Hypothalamus (tissue), 51 donors: ENCODE data around the gene SAYSD1.

Experiments
- DNase-seq, 51 donors: peaks; one replicate each; lab custom pipeline; 2025; lab: John Stamatoyannopoulos, UW

The SAYSD1 gene

DNA sequence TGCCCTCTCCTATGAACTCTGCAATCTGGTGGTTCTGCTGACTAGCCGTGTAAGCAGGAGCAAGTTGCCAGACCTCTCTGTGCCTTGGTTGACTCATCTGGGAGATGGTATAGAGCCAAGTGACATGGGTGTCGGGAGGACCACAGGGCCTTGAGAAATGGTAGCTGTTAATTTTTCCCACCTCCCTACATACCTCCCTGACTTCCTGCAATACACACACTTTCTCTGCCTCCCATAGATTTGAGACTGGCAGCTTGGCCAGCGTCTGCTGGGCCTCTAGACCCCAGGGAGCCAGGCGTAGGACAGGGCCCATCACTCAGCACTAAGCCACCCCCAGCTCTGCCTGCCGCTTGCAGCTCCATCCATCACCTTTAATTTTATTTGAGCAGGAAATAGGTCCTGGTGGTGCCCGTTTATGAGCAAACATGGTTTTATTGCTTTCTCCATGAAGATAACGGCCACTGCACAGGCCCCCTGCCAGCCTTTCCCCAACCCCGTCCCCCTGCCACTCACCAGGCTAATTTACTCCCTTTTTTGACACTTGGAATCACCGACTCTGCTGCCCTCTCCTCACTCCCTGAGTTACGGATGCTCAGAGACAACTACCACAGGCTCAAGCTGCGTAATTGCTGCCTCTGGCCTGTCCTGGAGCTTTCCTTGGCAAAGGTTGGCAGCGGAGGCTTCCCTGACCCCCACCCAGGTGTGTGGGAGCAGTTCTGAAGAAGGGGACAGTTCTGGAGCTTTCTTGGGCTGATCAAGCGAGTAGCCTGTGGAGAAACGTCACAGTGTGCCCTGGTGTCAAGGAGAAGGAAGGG is 55.3 kb downstream of the SAYSD1 start:
- no peak for DNase-seq

DNA sequence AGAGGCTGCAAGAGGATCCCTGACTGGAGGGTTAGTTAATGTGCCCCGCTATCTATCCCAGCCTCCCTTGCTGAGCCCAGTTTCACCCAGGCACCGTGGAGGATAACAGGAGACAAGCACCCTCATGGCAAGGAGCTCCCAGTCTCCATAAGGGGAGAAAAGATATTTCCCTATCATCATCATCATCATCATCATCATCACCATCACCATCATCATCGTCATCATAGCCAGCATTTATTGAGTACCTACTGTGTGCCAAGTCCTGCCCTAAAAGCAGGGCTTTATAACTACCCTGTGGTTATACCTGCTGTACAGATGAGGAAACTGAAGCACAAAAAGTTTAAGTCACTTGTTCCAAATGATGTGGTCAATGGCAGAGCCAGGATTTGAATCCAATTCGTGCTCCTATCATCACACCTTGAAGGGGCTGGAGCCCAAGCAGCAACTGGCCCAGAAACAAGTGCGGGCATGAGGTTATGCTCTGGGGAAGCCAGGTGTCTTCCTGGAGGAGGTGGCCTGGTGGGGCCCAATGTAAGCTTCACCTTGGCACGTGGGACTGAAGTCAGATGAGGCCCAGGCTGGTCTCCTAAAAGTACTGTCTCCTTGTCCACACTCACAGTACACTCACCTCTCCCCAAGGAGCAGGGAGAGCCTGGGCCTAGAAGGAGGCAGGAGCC is 56.4 kb downstream of the SAYSD1 start:
- no peak for DNase-seq

DNA sequence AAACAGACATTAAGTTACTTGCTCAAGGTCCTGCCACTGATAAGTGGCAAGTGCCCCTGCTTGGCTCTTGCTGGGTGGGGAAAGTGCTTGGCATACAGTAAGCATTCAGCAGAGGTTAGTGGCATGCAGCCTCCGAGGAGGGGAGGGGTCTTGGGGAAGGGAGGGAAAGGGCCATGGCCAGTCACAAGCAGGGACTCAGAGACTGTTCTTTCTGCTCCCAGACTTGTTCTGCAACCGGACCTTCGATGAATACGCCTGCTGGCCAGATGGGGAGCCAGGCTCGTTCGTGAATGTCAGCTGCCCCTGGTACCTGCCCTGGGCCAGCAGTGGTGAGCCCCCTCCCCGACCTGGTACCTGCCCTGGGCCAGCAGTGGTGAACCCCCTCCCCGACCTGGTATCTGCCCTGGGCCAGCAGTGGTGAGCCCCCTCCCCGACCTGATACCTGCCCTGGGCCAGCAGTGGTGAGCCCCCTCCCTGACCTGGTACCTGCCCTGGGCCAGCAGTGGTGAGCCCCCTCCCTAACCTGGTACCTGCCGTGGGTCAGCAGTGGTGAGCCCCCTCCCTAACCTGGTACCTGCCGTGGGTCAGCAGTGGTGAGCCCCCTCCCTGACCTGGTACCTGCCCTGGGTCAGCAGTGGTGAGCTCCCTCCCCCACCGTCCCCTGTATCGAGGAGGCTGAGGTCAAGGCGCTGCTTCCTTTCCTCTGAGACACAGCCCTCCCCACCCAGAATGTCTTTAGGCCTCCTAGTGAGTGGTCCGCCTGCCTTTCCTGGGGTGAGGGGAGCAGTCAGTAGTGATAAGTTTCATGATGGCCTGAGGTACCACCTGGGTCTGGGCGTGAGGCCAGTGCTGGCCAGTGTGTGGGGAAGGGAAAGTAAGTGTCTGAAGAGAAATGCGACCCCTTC is 57.5 kb downstream of the SAYSD1 start:
- no peak for DNase-seq

DNA sequence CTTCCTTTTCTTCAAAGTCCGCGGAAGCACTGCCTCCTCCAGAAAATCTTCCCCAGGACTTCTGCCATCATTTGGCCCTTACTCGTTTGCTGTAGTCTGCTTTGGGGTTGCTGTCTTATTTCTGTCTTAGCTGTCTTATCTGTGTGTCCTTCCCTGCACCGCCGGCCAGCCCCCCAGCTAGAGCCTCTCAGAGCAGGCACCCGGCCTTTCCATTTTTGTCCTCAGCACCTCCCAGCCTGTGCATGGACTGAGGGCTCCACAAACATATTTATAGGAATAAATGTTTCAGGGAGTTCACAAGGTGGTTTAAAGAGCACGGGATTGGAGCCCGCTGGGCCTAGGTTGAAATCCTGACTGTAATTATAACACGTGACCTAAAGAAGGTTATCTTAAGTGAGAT is 58.3 kb downstream of the SAYSD1 start:
- DNase-seq = no peak

DNA sequence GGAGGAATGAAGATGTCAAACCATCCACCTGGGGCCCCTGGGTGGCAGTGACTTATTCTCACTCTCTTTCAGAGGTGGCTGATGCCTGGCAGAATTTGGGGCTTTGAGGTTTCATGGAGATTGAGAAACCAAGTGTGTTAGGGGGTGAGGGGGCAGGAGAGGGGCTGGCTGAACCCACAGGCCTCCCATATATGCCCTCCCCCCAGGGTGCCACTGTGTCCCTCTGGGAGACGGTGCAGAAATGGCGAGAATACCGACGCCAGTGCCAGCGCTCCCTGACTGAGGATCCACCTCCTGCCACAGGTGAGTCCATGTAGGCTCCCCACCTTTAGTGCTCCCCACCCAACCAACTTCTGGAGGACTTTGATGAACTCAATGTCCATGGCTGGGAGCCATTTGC is 58.8 kb downstream of the SAYSD1 start:
- DNase-seq = no peak

DNA sequence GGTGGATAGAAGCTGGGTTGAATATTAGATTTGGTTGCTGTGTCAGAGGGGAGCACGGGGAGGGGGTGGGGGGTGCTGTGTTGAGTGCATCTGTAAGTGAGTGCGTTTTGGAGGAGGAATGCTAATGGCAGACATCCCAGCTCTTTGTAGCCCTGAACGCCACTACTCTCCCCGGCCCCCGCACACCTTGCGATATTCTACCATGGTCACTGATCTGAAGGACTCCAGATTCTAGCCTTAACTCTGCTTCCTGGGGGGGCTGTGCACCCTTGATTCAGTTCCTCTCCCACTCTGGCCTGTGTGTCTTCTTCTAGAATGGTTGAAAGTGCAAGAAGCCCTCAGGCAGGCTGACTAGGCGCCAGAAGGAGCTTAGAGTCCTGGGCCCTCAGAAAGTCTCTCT is 59.3 kb downstream of the SAYSD1 start:
- DNase-seq = no peak

GRCh38 chr6:39054577-39055142 is 60.3 kb downstream of the SAYSD1 start:
- DNase-seq = no peak
